Measurements from ENCODE around the gene RASSF4.

Gene RASSF4, protein sequence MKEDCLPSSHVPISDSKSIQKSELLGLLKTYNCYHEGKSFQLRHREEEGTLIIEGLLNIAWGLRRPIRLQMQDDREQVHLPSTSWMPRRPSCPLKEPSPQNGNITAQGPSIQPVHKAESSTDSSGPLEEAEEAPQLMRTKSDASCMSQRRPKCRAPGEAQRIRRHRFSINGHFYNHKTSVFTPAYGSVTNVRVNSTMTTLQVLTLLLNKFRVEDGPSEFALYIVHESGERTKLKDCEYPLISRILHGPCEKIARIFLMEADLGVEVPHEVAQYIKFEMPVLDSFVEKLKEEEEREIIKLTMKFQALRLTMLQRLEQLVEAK

DNA sequence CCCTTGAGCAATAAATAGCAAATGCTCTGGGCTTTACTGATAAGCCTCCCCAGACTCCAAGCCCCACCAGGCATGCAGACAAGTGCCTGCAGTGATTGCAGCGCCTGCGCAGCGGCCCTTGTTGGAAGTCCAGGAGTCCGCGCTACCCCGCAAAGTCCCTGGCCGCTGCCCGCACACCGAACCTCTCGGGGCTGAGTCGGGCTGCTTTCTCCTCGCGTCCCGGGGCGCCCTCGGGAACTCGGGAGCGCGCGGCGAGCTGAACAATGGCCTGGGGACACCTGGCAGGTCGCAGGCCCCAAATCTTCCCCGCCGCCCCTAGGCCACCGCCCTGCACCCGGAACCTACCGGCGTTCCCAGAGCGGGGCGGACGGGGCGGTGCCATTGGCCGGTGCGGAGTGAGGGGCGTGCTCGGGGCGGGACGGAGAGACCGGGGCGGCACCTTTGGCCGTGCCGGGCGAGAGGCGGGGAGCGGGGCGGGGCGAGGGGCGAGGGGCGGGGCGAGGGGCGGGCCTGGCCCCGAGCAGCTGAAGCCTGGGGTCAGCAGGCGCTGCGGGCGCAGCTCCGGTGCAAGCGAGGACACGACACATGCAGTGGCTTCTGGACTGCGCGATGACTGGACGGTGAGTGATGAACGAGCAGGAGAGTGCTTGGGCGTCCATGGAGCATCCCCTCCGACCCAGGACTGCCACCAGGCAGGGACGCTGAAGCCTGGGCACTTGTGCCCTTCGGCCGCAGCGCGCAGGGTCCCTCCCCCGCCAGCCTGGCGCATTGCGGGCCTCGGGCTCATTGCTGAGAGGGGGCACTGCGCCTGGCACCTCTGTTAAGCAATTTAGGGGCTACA lies at the start of gene RASSF4:
RASSF4 (plus strand) TSS at position 556 of the 841 bp plus-strand sequence. CDS start 10,401 bp downstream, outside the sequence.
- DNase-seq (ENCODE audit: low read depth in 2 of 2), result peak; percentile 83 to 93

DNA sequence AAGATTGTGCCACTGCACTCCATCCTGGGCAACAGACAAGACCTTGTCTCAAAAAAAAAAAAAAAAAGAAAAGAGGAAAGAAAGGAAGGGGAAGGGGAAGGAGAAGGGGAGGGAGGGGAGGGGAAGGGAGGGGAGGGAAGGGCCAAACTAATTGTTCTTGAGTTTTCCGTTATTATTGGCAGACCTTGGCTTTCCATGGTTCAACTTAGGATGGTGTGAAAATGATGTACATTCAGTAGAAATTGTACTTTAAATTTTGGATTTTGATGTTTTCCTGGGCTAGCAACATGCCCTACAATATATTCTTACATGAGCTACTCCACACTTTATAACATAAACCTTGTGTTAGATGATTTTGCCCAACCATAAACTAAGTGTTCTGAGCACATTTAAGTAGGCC lies 49.7 kb upstream of the RASSF4 start:
- no peak for DNase-seq (ENCODE audit: low read depth in 2 of 2)

DNA sequence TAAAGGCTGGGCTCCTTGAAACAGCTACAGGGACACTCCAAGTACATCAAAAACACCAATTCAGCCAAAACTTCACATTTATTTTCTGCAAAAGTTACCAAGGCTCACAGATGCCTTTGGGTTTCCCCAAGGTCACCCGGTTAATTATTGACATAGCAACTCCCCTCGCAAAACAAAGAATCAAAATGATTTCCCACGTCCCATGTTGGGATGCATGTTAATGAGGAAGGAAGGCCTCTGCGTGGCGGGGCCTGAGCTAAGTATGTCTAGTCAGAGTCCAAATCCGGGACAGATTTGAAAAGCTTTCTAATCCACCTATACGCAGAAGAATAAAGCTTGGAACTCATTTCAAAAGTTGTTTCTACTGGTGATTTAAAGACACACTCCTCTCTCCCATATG lies 49.0 kb upstream of the RASSF4 start:
- DNase-seq (ENCODE audit: low read depth in 2 of 2), result no peak

DNA sequence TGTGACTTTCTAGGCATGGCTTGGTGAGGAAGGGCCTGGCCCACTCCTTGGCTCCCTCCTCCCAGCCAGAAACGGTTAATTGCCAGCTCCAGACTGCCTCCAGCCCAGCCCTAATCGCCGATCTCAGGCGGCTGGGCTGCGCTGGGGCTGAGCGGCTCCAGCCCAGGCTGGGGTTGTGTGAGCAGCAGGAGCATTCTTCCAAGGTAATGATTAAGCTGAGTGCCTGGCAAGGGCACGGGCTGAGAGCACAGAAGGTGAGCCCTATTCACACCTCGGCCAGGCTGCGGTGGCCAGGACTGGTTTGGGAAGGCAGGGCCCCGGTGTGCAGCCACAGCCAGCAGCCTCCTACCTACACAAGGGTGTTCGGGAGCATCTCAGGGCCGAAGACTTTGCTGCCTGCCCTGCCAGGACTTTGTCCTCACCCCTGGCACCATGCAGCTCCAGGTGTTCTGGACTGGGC lies 48.5 kb upstream of the RASSF4 start, which contains the start of gene TMEM72:
TMEM72 (plus strand) TSS at position 257 of the 460 bp plus-strand sequence; CDS start at position 433, 176 bp downstream.
- no peak for DNase-seq (ENCODE audit: low read depth in 2 of 2)

GRCh38 chr10:44911951-44912350 lies 47.7 kb upstream of the RASSF4 start:
- no peak for DNase-seq (ENCODE audit: low read depth in 2 of 2)

DNA sequence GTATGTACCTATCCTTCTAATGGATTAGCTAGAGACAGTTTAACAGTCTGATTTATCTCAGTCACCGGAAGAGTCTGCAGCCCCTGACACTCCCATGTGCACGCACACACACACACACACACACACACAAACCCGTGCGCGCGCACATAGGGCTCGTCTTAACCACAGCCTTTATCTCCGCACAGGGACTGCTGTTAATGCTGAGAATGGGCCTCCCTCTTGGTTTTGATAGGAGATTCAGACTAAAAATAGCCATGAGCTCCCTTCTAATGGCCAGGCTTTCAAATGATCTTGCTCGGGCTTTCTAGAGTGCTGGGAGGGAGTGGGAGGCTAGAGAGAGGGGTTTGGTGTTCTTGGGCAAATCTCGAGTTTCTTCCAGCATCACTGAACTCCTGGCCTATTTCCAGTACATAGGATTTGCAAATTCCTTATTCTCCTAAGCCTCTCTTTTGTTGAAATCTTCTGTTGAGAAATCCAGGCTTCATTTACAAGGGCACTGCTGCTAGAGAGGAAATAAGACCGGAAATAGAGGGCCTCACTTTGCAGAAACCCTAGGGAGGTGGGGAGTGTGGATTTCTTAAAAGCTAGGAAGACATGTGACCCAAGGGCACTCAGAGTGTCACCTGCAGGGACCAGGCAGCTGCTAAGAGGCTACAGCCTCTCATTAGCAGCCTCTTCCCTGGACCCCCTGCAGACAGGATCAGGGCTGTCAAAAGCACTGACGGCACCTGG lies 46.1 kb upstream of the RASSF4 start:
- DNase-seq (ENCODE audit: low read depth in 2 of 2), result no peak

DNA sequence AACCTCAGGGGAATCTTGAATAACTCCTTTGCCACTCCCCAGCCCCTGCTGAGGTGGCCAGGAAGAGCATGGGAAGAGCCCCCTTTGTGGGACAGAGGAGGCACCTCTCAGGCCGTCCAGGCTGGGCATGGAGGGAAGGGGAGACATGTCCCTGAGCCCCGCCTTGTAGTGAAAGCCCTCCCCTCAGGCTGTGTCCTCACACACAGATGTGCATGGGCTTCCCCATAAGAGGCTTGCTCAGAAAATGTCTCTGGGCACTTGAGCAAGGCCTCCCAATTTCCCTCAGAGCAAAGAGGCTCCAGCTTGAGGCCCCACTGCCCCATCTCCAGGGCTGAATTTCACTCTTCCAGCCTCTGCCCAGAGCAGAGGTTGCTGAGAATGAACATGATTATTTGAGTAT lies 44.7 kb upstream of the RASSF4 start:
- DNase-seq (ENCODE audit: low read depth in 2 of 2), result no peak

DNA sequence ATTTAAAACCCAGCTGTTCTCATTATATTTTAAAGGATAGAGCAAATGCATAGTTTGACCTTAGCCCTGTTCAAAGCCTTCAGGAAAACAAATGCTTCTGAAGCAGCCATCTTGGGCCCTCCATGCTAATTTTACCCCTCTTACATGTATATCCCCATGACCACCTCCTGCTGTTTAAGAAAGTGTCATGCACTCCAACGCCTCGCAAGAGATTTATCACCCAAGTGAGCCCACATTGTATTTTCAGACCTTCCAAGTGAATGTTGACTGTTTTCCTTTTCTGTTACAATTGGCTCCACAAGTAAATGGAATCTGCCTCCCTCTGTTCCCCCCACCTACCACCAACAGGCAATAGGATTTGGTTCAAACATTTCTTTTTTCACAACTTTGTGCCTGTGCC lies 43.2 kb upstream of the RASSF4 start:
- DNase-seq (ENCODE audit: low read depth in 2 of 2), result no peak

DNA sequence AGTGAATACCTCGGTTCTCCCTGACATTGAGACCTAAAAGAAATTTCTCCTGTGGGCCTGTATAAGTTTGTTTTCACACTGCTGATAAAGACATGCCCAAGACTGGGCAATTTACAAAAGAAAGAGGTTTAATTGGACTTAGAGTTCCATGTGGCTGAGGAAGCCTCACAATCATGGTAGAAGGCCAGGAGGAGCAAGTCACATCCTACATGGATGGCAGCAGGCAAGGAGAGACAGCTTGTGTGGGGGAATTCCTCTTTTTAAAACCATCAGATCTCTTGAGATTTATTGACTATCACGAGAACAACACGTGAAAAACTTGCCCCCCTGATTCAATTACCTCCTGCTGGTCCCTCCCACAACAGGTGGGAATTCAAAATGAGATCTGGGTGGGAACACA lies 41.8 kb upstream of the RASSF4 start:
- no peak for DNase-seq (ENCODE audit: low read depth in 2 of 2)

GRCh38 chr10:44920252-44920651 lies 39.4 kb upstream of the RASSF4 start:
- no peak for DNase-seq (ENCODE audit: low read depth in 2 of 2)

- DNase-seq (ENCODE audit: low read depth in 2 of 2), result no peak
Observed at GRCh38 chr10:44921061-44921460, 38.5 kb upstream of the RASSF4 start.

DNA sequence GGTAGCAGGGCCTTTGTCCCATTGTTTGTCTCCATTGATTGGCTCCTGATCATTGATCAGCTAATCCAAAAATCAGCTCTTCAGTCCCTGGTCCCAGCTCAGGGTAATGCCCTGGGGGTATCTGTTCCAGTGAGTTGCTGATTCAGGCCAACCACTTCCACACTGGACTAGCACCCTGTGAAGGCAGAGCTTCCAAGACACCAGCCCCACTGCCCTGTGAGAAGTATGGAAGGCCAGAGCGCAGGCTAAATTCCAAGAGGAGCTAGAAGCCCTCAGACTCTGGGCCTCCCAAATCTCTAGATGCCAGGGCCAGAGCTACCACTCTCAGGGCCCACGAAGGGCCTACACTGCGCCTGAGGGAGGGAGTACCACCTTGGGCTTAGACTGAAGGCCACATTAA lies 38.1 kb upstream of the RASSF4 start:
- no peak for DNase-seq (ENCODE audit: low read depth in 2 of 2)

DNA sequence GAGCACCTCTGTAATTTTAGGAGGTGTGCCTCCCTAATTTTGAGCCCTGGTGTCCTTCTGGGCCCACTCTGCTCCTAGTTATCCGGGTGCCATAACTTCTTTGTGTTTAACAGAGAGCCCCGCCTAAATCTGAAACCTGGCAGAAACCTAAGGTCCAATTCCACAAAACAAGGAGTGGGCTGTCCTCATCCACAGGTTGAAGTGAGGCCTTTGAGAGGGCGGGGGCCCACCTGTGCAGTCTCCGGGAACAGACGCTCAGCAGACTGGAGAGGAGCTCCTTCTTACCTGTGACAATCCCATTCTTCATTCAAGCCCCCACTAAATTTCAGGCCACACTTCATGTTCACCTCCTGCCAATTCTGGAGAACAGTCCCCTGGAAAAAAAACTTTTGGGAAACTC lies 37.6 kb upstream of the RASSF4 start:
- no peak for DNase-seq (ENCODE audit: low read depth in 2 of 2)

DNA sequence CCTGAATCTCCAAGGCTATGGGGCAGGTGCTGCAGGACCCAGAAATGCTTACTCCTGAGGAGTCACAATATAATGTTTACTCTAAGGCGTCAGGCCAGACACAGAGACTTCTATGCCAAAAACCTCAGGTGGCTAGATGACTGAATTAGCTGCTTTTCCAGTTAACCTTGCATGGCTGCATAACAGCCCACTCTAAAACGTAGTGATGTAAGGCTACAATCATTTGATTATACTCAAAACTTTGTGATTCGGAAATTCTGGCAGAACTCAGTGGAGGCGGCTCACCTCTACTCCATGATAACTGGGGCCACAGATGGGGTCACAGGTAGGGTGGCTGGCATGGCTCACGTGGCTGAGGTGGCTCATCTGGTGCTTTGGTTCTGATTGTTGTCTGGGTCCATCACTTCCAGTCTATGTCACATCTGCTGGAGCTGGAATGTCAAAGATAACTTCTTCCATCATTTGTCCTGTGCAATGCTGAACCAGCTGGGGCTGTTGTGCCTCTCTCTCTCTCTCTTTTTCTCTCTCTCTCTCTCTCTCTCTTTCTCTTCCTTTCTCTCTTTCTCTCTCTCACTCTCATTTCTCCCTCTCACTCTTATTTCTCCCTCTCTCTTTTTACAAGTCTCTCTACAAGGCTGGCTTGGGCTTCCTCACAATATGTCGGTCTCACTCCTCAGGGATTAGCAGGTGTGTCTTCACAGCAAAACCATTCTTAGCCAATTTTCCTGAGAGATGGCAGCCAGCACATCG lies 36.6 kb upstream of the RASSF4 start:
- no peak for DNase-seq (ENCODE audit: low read depth in 2 of 2)

- DNase-seq (ENCODE audit: low read depth in 2 of 2), result no peak
Observed at GRCh38 chr10:44923611-44924010, 36.0 kb upstream of the RASSF4 start.

DNA sequence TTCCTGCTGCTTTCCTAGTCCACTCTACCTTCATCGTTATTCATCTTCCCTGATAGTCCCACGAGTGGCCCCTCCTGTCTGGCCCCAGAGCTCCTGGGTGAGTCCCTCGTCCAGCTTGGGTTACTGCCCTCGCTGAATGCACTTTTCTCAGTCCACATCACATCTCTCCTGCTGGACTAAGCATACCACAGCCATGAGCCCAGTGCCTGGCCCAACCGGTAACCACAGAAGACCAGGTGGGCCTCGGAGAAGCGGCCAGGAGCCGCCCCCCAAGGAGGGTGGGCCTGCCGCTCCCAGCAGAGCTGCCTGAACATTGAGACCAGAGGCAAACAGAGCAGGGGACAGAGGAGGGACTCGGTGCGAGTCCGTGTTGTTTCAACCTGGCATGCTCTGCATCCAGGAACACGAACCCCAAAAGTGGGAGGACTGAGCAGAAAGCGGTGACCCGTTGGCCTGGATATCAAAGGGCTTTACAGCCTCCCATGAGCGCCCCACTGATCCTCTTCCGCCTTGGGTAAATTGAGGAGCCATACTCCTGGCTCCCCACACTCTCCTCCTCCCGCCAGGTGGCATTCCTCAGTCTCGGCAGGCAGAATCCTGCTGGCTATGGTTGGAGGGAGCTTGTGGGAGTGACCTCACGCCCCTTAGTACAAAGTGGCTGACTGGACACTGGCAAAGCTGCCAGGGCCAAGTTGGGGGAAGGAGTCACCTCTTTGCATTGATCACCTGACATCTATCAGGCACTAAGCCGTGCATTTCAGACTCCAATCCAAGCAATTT lies 35.2 kb upstream of the RASSF4 start:
- no peak for DNase-seq (ENCODE audit: low read depth in 2 of 2)

- no peak for DNase-seq (ENCODE audit: low read depth in 2 of 2)
Observed at GRCh38 chr10:44925224-44925623, 34.4 kb upstream of the RASSF4 start.

DNA sequence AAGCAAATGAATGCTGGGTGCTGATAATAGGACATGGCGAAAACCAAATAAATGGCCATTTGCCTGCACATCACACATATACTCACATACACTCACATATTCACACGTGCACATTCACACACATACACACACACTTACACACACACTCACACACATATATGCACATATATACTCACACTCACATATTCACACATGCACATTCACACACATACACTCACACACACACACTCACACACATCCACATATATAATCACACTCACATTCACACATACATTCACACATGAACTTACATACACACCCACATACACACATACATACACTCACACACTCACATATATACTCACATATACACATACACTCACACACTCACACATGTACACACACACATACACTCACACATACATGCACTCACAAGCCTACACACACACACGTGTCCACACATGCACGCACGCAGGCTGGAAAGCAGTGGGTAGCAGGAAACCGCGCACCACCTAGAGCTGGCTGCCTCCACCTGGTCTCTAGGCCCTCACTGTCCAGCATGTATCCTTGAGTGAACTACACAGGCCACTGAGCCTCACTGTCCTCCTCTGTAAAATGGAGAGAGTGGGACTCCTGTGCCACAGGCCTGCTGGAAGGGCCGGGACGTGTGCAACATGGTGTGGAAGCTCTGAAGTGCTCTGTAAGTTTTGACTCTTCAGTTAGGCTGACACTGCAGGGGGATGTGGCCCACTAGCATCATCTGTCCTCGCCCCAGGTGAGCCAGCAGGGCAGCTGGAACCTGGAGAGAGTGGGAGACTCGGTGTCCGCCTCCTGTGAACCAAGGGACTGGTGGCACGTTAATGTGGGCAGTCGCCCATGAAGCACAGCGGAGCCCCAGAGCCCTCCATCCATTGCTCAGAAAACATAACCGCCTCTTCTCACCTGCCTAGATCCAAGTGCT lies 33.5 kb upstream of the RASSF4 start:
- DNase-seq (ENCODE audit: low read depth in 2 of 2), result no peak

- no peak for DNase-seq (ENCODE audit: low read depth in 2 of 2)
Observed at GRCh38 chr10:44926751-44927351, 32.8 kb upstream of the RASSF4 start.

Measured in stimulated activated CD4-positive, alpha-beta T cell treated with anti-CD3 and anti-CD28 coated beads, Interleukin-1b, Interleukin-23, amount 100 ng/mL, for 4 hours (primary cell).